ENCODE data around the gene KCNG2.

KCNG2 gene

DNA sequence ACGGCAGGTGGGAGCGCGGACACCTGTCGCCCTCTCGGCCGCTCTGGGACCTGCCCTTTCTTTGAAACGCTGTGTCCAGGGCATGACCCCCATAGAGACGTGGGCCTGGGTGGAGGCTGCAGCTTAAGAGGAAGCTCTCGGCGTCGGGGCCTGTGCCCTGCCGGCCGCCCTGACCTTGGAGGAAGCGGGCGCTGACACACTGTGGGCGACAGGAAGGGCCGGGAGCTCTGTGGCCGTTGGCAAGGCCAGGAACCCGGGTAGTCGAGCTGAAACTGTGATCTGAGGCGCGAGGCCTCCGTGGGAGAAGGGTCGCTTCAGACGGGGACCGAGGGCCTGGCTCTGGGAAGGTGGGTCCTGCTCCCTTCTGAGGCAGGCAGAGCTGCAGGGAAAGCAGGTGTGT, 28.2 kb downstream of the KCNG2 start:
- DNase-seq: no peak

DNA sequence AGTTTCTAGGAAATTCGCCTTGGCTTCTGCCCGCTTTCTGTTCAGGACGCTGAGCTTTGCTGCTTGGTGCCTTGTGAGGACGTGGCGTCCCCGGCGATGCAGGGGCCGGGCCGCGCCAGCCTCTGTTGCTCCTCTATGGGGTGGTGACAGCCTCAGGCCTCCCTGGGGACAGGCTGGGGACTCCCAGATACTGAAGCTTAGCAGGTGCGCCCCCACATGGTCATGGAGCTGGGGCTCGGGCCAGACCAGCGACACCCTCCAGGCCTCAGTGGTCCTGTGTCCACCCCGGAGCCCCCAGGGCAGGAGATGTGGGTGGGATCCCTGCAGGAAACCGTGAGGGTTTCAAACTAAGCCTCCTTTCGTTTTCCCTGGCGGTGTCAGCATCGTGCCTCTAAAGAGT, 29.2 kb downstream of the KCNG2 start:
- no peak for DNase-seq

DNA sequence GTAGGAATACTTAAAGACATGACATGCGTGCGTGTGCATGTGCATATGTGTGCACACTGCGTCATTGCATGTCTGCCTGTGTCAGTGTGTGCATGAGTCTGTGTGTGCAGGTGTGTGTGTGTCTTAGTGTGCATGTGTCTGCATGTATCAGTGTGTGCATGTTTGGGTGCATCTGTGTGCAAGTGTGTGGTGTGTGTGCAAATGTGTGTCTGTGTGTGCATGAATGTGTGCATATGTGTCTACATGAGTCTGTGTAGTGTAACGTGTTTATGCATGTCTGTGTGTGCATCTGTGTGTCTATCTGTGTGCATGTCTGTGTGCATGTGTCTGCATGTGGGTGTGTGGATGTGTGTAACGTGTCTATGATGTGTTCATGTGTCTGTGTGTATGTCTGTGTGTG, 30.5 kb downstream of the KCNG2 start:
- no peak for DNase-seq

DNA sequence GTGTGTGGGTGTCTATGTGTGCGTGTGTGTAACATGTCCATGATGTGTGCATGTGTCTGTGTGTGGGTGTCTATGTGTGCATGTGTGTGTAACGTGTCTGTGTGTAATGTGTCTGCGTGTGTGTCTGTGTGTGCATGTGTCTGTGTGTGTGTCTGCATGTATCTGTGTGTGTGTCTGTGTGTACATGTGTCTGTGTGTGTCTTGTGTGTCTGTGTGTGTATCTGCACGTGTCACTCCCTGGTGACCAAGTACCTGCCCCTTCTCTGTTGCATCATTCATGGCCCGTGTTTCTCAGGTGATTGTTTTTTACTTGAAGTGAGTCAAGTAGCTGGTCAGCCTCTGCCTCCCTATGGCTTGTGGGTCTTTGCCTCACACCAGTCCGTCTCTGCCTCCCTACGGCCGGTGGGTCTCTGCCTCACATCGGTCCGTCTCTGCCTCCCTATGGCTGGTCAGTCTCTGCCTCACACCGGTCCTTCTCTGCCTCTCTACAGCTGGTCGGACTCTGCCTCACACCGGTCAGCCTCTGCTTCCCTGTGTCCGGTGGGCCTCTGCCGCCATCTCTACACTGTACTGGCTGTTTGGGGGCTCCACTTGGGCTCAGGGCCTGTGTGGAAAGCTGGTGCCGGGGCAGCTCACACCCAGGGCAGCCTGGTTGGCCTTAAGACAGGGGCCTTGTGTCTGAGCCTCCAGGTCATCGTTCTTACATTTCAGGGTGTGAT, 31.6 kb downstream of the KCNG2 start:
- no peak for DNase-seq

DNA sequence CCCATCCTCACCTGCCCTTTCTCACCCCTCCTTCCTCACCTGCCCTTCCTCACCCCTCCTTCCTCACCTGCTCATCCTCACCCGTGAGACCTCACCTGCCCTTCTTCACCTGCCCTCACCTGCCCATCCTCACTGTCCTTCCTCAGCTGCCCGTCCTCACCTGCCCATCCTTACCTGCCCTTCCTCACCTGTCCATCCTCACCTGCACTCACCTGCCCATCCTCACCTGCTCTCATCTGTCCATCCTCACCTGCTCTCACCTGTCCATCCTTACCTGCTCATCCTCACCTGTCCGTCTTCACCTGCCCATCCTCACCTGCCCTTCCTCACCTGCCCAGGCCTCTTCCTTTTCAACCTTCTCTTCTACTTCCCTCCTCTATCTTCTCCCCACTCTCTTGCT, 34.4 kb downstream of the KCNG2 start:
- no peak for DNase-seq

DNA sequence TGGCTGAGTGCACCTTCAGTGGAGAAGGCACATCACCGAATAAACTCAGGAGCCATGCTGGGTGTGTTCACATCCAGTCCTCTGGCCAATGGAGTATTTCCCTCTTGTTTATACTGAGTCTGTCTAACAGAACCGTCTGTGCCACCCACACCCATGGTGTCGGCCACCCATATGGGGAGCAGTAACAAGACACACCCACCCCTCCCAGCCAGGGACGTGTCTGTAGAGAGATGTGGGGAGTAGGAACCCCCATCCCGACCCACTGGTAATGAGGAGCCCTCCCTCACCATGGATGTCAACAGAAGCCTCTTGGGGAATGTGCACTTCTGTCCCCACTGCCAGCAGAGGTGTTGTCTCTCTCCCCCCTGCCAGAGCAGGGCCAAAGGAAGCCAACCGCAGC, 37.1 kb downstream of the KCNG2 start:
- no peak for DNase-seq

DNA sequence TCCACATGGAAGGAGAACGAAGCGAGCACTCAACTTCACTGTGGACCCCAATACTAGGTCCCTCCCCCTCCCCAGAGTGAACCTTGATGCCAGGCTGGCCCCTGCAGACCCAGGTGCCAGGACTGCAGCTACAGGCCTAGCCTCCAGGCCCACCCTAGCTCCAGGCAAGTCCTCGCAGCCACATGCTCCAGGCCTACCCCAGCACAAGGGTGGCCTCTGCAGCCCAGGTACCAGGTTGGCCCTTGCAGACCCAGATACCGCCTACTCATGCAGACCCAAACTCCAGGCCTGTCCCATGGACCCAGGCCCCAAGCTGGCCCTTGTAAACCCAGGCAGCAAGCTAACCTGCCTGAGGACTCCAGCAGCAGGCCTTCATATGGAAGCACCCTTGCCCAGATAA, 44.2 kb downstream of the KCNG2 start:
- DNase-seq: no peak

DNA sequence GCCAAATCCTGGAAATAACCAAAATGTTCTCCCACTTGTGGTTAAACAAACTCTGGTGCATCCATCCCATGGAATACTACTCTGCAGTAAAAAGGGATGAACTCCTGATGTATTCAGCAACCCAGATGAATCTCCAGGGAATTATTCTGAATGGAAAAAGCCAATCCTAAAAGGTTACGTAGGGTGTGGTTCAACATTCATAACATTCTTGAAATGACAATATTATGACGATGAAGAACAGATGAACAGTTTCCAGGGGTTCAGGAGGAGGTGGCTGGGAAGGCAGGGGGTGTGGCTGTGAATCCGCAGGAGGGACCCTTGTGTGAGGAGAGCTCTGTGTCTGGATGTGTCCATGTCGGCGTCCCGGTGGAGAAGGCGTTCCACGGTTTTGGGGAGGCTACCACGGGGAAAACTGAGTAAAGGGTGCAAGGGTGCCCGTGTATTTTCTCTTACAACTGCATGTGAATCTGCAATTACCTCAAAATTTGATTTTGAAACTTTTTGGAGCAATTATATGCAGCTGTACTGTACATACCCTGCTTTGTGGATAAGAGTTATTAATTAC, 47.3 kb downstream of the KCNG2 start:
- DNase-seq: no peak

DNA sequence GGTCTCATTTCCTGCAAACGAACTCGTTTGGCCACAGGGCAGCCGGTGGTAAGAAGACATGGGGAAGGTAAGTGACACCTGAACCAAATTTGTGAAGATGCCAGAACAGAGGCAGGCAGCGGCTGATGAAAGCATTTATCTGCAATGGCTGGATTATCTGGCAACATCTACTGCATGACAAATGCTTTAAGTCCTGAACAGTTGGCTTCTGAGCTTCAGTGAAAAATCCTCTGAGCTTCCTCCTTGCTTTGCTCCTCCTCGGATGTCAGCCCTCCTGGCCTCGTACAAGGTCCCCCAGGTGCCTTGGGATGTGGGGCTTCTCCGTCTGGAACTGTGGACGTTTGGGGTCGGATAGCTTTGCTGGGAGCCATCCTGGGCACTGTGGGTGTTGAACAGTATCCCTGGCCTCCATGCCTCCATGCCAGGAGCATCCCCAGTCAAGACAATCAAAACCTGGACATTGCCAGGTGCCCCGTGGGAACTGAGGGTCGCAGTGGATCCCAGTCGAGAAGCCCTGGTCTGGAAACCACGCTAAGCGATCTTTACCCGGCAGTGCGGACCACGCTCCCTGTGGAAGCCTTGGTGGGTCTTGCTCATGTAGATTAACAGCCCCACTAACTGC, 49.3 kb downstream of the KCNG2 start:
- no peak for DNase-seq

DNA sequence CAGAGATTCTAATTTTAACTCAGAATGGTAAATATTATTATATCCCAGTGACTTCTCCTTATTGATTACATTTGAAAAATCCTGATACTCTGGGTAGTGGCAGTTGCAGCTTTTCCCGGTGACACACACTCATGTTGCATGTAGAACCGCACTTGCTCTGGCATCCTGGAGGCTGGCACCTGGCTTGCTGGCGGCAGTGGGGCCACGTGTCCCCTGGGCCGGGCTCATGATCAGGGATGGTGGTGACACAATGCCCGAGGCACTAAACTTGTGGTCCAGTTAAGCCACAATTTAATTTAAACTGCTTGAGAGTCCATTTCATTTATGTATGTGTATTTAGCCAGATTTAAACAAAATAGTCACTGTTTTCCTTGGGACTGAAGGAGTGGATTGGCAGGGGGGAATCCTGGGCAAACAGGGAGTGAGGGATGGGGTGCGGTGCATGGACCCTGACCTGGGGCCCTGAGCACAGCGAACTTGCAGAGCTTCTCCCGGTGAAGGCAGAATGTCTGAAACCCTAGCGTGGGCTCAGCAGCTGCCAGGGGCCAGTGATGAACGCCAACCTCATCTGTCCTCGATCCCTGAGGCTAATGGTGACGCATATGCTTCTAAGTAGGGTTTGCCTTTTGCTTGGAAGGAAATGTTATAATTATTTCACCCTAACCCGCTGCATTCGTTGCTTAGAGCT, 50.0 kb downstream of the KCNG2 start:
- DNase-seq: no peak

DNA sequence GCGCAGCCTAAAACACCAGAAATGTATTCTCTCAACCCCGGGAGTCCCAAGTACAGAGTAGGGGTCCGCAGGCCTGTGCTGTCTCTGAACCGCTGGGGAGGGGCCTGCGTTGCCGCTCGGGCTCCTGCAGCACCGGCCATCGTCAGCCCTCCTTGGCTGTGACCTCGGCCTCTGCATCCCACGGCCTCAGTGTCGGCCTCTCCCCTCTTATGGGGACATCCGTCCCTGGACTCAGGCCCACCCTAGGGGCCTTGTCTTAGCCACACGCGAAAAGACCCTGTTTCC, 50.5 kb downstream of the KCNG2 start:
- no peak for DNase-seq

DNA sequence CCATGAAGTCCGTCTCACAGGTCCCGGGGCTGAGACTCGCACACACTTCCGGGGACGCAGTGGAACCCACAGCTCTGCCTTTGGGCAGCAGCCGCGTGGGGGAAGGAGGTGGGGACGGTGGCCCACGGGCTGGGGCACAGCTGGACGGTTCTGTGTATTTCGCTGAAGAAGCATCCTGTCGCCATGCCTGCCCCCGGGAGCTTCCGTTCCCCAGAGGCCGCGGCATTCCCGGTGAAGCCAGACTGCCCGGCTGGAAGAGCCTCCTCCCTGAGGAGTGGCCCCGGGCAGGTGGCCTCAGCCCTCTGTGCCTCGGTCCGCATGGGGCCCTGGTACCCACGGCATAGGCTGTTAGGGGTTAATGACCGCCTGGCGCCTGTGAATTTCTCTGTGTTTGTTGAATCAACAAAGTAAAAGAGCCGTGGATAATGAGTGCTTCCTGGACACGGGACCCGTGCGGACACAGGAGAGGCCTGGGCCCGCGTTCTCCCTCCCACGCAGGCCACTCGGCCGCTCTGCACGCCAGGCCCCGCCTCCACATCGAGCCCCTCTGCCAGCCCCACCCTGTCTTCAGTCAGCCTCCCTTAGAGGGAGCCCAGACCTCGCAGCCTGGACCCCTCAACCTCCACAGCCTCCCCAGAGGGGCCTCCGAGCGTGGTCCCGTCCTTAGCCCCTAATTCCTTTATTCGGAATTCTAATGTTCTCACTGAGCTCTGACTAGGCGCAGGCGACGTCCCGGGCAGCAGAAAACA, 51.0 kb downstream of the KCNG2 start:
- DNase-seq: no peak

DNA sequence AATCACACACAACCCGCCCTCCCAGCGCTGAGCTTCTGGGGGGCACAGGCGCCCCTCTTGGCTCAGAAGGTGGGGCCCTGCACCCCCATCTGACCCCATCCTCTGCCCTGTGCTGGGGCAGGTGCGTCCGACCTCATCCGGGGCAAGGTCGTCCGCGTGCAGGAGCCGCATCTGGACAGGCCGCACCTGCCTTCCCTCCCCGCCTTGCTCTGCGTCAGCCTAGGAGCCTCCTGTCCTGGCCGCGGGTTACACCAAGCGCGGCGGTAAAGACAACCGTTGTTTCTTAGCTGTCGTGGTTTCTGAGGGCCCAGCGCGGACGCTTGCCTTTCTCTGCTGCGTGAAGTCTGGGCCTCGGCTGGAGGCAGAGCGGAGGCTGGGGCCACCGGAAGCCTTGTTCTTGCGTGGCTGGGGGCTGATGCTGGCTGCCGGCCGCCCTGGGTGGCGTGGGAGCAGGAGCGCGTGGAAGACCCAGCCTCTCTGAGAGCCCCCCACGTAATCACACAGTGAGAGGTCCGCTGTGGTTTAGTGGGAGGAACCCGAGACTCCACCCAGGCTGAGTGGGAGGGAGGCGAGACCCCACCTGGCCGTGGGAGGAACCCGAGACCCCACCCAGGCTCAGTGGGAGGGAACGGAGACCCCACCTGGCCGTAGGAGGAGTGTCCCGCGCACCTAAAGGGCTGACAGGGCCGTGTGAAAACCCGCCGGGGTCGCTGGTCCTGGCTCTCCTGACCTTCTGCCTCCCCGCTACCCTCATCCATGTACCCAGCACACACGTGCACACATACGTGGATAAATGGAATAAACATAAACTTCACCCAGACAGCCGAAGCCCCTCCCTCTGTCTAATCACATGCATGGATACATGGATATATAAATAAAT, 51.8 kb downstream of the KCNG2 start:
- DNase-seq: no peak

DNA sequence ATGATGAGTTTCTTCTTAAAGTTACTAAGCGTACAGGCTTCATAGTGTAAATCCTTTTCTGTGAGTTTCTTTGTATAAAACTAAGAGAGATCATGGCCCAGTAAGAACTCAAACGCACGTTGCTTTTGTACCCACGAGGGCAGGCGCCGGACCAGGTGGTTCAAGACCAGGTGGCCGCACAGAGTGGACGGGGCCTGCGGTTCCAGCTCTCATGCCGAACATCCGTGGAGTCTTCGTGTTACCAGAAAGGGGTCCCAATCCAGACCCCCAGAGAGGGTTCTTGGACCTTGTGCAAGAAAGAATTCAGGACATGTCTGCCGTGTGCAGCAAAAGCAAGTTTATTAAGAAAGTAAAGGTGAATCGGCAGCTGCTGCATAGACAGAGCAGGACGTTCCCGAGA, 53.0 kb downstream of the KCNG2 start:
- DNase-seq: no peak

DNA sequence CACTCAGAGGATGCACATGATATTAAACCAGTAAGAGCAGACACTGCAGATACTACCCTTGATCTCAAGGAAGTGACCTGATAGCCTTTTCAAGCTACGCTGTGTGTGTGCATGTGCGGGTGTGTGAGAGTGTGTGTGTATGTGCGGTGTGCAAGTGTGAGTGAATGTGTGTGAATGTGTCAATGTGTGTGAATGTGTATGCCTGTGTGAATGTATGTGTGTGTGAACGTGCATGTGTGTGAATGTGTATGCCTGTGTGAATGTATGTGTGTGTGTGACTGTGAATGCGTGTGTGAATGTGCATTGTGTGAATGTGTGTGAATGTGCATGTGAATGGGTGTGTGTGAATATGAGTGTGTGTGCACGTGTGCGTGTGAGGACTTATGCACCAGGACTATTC, 53.8 kb downstream of the KCNG2 start:
- DNase-seq: no peak

DNA sequence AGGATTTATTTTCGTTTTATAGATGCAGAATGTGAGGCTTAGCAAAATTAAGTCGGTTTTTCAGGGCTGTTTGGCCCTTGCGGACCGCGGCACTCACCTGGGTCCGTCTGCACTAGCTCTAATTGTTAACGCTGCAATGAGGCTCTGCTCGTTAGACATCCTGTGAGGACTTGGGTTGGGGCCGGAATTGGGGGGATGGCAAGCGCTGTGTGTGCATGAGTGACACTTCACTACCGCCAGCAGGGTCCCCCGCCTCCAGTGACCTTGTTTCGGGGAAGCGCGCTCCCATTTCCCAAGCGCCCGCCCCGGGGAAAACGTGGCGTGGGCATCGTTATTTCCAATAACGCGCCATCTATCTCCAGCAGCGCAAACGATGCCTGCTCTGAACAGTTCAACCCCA, 54.2 kb downstream of the KCNG2 start:
- no peak for DNase-seq

DNA sequence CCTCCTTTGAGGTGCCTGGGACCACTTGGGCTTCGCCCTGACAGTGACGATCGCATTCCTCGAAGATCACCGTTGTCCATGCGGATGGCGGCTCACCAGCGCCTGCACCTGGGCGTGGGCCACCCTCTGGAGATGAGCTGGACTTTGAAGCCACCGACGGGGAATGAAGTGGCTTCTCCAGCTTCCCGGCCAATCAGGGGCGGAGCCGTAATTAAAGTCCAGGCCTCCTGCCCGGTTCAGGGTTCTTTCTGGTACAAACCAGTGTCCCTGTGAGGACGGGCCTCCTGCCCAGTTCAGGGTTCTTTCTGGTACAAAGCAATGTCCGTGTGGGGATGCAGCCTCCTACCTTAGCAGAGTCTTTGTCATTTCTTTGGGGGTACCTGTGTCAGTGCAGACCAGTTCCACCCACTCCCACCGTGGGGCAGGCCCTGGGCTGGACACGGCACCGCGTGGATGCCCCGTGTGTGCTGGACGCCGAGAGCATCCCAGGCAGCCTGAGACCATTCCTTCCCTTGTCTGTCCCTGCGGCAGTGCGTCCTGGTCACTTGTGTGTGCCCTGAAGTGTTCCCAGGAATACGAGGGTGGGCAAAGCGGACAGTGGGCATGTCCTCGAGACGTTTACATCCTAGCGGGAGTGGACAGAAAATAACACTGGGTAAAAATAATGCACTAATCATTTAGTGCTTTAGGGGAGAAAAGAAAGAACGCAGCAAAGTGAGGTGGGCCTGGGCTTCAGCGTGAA, 55.0 kb downstream of the KCNG2 start:
- no peak for DNase-seq

DNA sequence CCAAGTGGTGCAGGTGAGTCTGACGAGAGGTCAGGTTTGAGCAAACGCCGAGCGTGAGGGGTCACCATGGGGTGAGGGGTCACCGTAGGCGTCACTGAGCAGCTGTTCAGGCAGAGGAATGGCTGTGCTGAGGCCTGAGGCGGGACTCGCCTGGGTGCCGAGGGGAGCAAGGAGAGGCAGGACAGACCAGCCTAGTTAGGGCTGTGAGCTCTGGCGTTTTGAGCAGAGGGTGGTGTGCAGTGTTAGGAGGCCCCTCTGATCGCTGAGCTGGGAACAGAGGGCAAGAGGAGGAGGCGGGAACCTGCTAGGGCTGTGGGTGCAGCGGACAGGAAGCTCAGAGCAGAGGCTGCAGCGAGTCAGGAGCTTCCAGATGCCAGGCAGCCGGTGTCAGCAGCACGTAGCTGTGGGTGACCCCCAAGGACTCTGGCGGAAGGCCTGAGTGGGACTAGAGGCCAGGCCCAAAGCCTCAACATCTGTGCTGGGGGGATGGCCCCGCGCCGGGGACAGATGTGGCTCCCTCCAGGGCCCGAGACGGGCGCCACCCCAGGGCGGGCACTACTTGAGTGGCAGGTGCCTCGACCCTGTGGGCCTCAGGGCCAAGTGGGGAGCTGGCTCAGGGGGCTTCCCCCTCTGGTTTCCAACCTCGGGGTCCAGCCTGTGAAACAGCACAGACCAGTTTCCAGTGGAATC, 55.7 kb downstream of the KCNG2 start:
- no peak for DNase-seq

DNA sequence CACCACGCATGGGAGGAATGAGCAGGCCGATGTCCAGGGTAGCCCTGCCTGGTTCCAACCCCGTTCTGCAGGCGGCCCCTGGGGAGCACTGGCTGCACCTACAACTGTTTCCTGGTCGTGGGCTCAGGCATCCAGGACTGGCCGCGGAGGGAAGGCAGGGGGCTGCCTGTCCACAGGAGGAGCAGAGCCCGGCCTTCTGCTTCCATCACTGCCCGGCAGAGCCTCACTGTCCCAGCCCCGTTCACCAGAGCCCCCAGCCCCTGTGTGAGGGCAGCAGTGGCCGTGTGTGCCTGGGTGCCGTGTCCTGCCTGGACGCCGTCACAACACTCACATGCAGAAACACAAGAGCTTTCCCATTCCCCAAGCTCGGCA, 56.2 kb downstream of the KCNG2 start:
- no peak for DNase-seq

DNA sequence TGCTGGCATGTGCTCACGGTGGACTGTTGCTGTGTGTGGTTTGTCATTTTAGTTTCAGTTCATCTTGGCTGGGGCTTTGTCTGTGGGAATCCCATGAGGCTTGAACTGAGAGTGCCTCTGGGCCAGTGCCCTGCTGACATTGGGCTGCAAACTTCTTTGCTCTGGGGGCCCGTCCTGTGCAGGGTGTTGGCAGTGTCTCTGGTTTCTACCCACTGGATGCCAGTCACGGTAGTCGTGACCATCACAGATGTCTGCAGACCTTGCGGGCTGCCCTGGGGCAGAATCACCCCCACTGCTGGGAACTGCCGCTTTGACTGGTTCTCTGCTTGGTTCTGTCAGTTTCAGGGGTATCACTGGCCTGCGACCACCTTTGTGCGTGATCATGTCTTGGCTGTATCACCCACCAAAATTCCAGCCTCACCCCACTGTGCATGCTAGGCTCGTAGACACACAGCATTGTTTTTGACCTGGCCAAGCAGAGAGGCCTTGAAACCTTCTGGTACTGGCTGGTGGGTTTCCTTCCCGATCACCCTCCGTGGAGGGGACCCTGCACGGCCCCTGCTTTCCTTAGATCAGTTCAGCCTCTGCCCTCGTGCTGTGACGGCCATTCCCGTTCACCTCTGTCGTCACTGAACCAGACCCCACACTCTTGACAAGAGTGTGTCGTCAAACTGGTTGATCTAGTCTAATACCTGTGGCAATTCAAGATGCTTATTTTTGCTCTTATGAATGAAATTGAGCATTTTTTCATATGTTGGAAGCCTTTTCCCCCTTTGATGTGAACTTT, 57.6 kb downstream of the KCNG2 start:
- no peak for DNase-seq

Measured in activated CD8-positive, alpha-beta memory T cell treated with anti-CD3 and anti-CD28 coated beads, Interleukin-2, amount 50 U/mL, for 4 hours (primary cell).